HuH-7.5 (cell line): ENCODE data around the gene DTX1.
"Not testable (repeated sequence)": the region's sequence is repeated elsewhere in the genome, so short reads cannot be mapped to it uniquely, and the experiment has no call there.

Experiments used
- DNase-seq: peaks from one replicate; pipeline ENCODE4 v3.0.0; 2011; ENCODE audit warnings: low spot score

The DTX1 gene

DNA sequence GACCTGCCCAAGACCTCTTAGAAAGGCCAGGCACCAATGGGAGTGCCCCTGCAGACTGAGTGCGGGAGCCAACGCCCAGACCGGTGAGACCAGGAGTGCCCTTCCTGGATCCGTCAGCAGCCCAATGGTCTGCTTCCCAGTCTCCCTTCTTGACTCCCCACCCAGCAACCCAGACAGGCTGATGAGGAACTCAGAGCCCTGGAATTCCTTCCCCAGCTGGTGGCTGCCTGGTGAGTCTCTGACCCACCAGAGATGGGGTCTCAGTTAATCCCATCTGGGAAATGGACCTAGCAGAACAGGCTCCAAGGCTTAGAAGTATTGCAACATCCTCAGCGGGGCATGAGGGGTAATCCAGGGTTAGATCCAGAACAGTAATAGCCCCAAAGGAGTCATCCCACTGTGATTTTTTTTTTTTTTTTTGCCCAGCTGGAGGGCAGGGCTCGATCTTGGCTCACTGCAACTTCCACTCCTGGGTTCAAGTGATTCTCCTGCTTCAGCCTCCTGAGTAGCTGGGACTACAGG, 80.5 kb downstream of the DTX1 start:
- no peak for DNase-seq

DNA sequence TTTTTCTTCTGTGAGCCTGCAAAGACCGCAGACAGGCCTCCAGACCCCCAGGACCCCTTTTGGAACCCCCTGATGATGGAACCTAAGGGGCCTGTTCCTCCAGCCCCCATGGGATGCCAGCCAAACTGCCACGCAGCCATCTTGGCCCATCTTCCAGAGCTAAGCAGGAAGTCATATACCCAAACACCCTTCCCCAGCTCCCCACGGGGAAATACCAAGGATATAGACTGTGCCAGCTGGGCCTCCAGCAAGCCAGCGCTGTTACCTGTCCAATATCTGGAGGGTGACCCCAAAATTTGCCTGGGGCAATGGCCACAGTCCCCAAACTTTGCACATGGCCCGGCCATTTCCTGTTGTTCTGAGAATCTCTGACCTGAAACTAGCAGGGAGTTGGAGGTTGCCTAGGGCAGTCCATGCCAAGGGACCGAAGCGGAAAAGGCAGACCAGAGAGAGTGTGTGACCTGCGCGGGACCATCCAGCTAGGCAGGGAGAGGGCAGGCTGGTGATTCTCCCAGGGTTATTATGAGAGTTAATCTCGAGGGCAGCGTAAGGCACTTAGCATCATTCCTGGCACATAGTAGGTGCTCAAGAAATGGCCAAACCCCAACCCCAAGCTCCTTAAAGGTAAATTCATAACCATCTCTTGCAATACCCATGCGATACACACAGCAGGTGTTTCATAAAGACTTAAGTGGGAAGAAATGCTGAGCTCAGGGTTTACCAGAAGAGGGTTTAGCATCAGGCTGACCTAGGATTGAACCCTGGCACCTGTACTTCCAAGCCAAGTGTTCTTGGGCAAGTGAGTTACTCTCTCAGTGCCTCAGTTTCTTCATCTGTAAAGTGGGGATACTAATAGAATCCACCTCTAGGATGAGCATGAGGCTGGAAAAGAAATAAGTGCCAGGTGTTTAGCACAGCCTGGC, 81.6 kb downstream of the DTX1 start:
- no peak for DNase-seq

DNA sequence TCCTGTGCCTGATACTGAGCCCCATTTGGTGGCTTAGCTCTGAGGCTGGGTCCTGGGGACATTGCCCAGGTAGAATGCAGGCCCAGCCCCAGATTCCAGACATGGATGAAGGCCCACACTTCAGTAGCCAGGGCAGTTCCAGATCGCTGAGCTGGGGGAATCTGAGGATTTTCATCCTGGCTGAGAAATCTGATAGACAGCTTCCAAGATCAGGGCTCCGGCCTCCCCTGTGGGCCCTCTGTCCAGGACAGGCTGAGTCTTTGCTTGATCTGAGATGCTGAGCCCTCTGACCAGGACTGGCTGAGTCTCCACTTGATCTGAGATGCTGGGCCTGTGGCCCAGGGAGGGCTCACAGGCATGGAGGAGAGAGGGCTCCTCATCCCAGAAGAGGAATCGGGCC, 82.3 kb downstream of the DTX1 start:
- no peak for DNase-seq

DNA sequence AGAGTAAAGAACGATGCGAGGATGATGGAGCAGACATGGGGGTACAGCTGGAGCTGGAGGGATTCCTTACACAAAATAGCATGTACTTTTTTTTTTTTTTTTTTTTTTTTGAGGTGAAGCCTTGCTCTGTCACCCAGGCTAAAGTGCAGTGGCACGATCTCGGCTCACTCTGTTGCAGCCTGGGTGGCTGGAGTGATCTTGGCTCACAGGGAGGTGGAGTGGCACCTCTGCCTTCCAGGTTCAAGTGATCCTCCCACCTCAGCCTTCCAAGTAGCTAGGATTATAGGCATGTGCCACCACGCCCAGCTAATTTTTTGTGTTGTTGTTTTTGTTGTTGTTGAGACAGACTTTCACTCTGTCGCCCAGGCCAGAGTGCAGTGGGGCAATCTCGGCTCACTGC, 84.2 kb downstream of the DTX1 start:
- DNase-seq, result no peak

DNA sequence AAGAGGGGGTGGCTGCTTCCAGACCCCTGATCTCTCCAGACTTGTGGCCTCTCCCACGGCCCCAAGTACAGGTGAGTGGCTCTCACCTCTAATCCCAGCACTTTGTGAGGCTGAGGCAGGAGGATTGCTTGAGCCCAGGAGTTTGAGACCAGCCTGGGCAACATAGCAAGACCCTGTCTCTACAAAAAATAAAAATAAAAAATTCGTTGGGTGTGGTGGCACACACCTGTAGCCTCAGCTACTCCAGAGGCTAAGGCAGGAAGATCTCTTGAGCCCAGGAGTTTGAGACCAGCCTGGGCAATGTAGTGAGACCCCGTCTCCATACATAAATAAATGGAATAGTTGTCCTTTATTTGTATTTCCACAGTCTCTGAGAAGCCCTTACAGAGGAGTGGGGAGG, 85.2 kb downstream of the DTX1 start:
- DNase-seq, result not testable (repeated sequence)

DNA sequence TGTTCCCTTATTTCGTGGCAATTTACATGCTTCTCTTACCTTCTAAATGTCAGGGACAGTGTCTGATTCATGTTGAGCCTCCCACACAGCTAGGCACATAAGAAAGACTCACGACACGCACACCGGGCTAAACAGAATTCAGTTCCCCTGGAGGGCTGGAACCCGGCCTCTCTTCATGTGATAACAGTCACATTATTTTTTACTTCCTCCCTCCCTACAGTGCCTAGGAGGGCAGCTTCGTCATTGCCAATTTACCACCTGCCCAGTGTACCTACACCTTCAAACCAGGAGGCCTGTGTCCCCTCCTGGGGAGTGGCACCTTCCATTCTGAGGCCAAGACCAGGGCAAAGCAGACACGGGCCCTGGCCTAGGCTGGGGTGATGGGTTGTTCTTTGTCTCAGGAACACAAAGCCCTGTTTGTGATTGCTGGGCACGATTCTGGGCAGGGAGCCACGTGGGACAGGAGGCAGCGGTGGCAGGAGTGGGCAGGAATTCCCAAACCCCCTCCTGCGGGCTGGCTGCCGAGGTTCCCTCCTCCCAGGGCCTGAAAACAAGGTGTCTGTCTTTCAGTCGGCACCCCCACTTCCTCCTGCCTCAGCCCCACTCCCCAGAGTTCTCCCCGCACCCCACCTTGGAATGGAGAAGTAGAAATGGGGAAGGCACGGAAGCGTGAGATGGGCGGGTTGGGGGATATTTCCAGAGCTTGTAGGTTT, 85.8 kb downstream of the DTX1 start:
- DNase-seq, result no peak

DNA sequence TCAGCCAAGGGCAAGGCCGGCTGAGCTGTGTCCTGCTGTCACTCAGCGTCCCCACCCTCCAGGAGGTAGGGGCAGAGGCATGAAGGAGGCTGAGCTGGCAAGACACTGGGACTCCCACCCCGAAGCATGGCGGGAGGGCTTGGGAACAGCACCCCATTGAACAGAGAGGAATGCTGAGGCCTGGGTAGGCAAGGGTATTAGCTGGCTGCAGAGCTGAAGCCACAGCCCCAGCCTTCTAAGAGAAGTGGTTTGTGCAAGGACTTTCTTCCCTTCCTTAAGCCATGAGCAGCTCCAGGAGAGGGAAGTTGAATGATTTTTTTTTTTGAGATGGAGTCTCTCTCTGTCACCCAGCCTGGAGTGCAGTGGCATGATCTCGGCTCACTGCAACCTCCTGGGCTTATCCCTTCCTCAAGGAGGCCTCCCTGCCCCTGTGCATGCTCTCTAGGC, 86.4 kb downstream of the DTX1 start:
- DNase-seq, result no peak

DNA sequence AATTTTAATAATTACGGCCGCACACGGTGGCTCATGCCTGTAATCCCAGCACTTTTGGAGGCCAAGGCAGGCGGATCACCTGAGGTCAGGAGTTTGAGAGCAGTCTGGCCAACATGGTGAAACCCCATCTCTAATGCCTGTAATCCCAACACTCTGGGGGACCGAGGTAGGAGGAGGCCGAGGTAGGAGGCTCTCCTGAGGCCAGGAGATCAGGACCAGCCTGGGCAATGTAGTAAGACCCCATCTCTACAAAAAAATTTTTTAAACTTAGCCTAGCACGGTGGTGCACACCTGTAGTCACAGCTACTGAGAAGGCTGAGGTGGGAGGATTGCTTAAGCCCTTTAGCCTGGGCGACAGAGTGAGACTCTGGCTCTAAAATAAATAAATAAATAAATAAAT, 87.4 kb downstream of the DTX1 start:
- no peak for DNase-seq

DNA sequence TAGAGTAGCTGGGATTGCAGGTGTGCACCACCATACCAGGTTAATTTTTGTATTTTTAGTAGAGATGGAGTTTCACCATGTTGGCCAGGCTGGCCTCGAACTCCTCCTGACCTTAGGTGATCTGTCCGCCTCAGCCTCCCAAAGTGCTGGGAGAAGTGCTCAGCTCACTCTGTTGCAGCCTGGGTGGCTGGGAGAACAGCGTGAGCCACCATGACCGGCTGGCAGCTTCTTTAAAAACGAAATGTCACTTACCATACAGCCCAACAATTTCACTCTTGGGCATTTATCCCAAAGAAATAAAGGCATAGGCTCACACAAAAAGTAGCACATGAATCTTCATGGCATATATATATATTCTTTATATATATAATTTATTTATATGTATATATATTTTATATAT, 88.3 kb downstream of the DTX1 start:
- no peak for DNase-seq

DNA sequence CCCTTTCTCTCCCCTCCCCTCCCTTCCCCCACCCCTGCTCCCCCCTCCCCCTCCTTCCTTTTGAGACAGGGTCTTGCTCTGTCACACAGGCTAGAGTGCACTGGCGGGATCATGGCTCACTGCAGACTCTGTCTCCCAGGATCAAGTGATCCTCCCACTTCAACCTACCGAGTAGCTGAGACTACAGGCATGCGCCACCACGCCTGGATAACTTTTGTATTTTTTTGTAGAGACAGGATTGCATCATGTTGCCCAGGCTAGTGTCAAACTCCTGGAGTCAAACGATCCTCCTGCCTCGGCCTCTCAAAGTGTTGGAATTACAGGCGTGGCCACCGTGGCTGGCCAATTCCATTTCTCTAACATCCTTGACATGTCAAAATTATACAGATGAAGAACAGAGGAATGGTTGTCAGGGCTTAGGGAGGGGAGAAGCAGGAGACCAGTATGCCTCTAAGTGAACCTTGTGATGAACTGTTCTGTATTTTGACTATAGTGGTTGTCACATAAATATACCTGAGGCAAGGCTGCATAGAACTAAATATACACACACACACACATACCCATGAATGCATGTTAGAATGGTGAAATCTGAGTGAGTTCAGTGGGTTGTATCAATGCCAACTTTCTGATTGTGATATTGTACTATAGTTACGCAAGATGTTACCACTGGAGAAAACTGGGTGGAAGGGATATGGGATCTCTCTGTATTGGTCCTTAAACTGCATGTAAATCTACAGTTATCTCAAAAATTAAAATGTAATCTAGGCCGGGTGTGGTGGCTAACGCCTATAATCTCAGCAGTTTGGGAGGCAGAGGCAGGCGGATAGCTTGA, 89.4 kb downstream of the DTX1 start:
- no peak for DNase-seq

DNA sequence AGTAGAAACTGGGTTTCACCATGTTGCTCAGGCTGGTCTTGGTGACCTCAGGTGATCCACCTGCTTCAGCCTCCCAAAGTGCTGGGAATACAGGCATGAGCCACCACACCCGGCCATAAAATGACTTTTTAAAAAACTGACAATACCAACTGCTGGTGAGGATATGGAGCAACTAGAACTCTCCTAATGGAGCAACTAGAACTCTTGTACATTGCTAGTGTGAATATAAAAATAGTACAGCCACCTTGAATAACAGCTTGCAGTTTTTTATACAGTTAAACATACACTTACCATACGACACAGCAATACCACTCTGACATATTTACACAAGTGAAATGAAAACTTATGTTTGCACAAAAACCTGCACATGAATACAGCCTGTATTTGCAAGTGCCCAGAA, 90.5 kb downstream of the DTX1 start:
- DNase-seq, result no peak
